H9 (cell line): ENCODE measurements around the gene GET4. TPM values are rescaled to one million over a fixed set of nuclear protein-coding genes. Genes with fewer than 3 reads are reported as not detected.

Experiments used
- DNase-seq: peaks from one replicate; pipeline ENCODE4 v3.0.0-alpha.2; 2017
- H2AFZ ChIP-seq: one replicate; pipeline ENCODE4 v1.6.1; 2013; ENCODE audit warnings: mild to moderate bottlenecking, low read length, control low read depth, moderate library complexity
- H2AK5ac ChIP-seq: 2 replicates; pipeline ENCODE4 v1.6.1; 2013; ENCODE audit warnings: low read length, control low read depth, mixed read lengths; ENCODE audit not compliant: insufficient read length
- H2BK120ac ChIP-seq: one replicate; pipeline ENCODE4 v1.6.1; 2013; ENCODE audit warnings: low read depth, mild to moderate bottlenecking, low read length, control low read depth, inconsistent platforms; ENCODE audit not compliant: poor library complexity, severe bottlenecking
- H2BK12ac ChIP-seq: 2 replicates; pipeline ENCODE4 v1.6.1; 2013; ENCODE audit warnings: low read length, control low read depth, mixed read lengths, low read depth; ENCODE audit not compliant: insufficient read length
- H2BK15ac ChIP-seq: 2 replicates; pipeline ENCODE4 v1.6.1; 2013; ENCODE audit warnings: low read depth, low read length, control low read depth
- H2BK20ac ChIP-seq: one replicate; pipeline ENCODE4 v1.6.1; 2013; ENCODE audit warnings: low read depth, mild to moderate bottlenecking, low read length, control low read depth, inconsistent platforms; ENCODE audit not compliant: poor library complexity, severe bottlenecking
- H2BK5ac ChIP-seq: 2 replicates; pipeline ENCODE4 v1.6.1; 2013; ENCODE audit warnings: low read length, control low read depth, mixed read lengths; ENCODE audit not compliant: insufficient read length
- H3K14ac ChIP-seq: 2 replicates; pipeline ENCODE4 v1.6.1; 2013; ENCODE audit warnings: low read length, control low read depth; ENCODE audit not compliant: insufficient read depth
- H3K18ac ChIP-seq: 2 replicates; pipeline ENCODE4 v1.6.1; 2013; ENCODE audit warnings: low read depth, mild to moderate bottlenecking, mixed read lengths, low read length, control low read depth; ENCODE audit not compliant: insufficient read length
- H3K23ac ChIP-seq: 2 replicates; pipeline ENCODE4 v1.6.1; 2013; ENCODE audit warnings: low read length, control low read depth, mixed read lengths, low read depth; ENCODE audit not compliant: insufficient read length
- H3K23me2 ChIP-seq: 2 replicates; pipeline ENCODE4 v1.6.1; 2013; ENCODE audit warnings: low read depth, mild to moderate bottlenecking, mixed read lengths, low read length, control low read depth; ENCODE audit not compliant: insufficient read length, poor library complexity, severe bottlenecking
- H3K27ac ChIP-seq: 2 replicates; pipeline ENCODE4 v1.5.1; 2013; ENCODE audit warnings: low read length, control low read depth, mixed read lengths, low read depth; ENCODE audit not compliant: insufficient read length
- H3K27me3 ChIP-seq: 2 replicates; pipeline ENCODE4 v1.6.1; 2013; ENCODE audit warnings: low read length, control low read depth, inconsistent platforms; ENCODE audit not compliant: insufficient read depth
- H3K4ac ChIP-seq: 2 replicates; pipeline ENCODE4 v1.6.1; 2013; ENCODE audit warnings: low read depth, mild to moderate bottlenecking, control low read depth, inconsistent platforms, low read length, moderate library complexity
- H3K4me1 ChIP-seq: 2 replicates; pipeline ENCODE4 v1.6.1; 2013; ENCODE audit warnings: low read length, control low read depth, inconsistent platforms; ENCODE audit not compliant: insufficient read depth
- H3K4me2 ChIP-seq: 2 replicates; pipeline ENCODE4 v1.6.1; 2013; ENCODE audit warnings: low read length, control low read depth, mixed read lengths; ENCODE audit not compliant: insufficient read length, insufficient read depth
- H3K56ac ChIP-seq: 2 replicates; pipeline ENCODE4 v1.6.1; 2013; ENCODE audit warnings: low read depth, mild to moderate bottlenecking, mixed read lengths, low read length, control low read depth; ENCODE audit not compliant: insufficient read length
- H3K79me1 ChIP-seq: 2 replicates; pipeline ENCODE4 v1.6.1; 2013; ENCODE audit warnings: low read depth, mild to moderate bottlenecking, moderate library complexity, low read length, control low read depth, inconsistent platforms; ENCODE audit not compliant: insufficient read depth, poor library complexity, severe bottlenecking
- H3K79me2 ChIP-seq: 2 replicates; pipeline ENCODE4 v1.6.1; 2013; ENCODE audit warnings: low read length, control low read depth, inconsistent platforms; ENCODE audit not compliant: insufficient read depth
- H3K9ac ChIP-seq: 2 replicates; pipeline ENCODE4 v1.6.1; 2013; ENCODE audit warnings: low read length, control low read depth, mixed read lengths; ENCODE audit not compliant: insufficient read length; ENCODE audit errors: extremely low read depth
- H3K9me3 ChIP-seq: one replicate; pipeline ENCODE4 v1.6.1; 2013; ENCODE audit warnings: low read depth, low read length, inconsistent platforms; ENCODE audit not compliant: control insufficient read depth
- H3T11ph ChIP-seq: one replicate; pipeline ENCODE4 v1.6.1; 2013; ENCODE audit warnings: mild to moderate bottlenecking, low read length, control low read depth, inconsistent platforms
- H4K20me1 ChIP-seq: one replicate; pipeline ENCODE4 v1.6.1; 2013; ENCODE audit not compliant: control insufficient read depth, insufficient read length, insufficient read depth
- H4K5ac ChIP-seq: 2 replicates; pipeline ENCODE4 v1.6.1; 2013; ENCODE audit warnings: low read depth, mild to moderate bottlenecking, mixed read lengths, low read length, control low read depth; ENCODE audit not compliant: insufficient read length
- H4K8ac ChIP-seq: replicated peaks from 2 replicates; pipeline ENCODE4 v1.6.1; 2013; ENCODE audit warnings: low read length, control low read depth, mixed read lengths, low read depth; ENCODE audit not compliant: insufficient read length
- H4K91ac ChIP-seq: 2 replicates; pipeline ENCODE4 v1.6.1; 2013; ENCODE audit warnings: low read depth, mild to moderate bottlenecking, moderate library complexity, mixed read lengths, low read length, control low read depth; ENCODE audit not compliant: insufficient read length
- H3K27ac Mint-ChIP-seq, 3 experiments: 2 replicates in 2 of 3; 3 replicates in 1 of 3; pipeline ENCODE4 v1.8.0; 2020 to 2021; ENCODE audit warnings: mixed read lengths in 3 of 3, mild to moderate bottlenecking in 1 of 3, moderate library complexity in 1 of 3
- H3K27me3 Mint-ChIP-seq: 2 replicates; pipeline ENCODE4 v1.8.0; 2021; ENCODE audit warnings: low read depth, mild to moderate bottlenecking, moderate library complexity, mixed read lengths
- H3K36me3 Mint-ChIP-seq, 3 experiments: 2 replicates in 2 of 3; 3 replicates in 1 of 3; pipeline ENCODE4 v1.8.0; 2020 to 2021; ENCODE audit warnings: low read depth in 3 of 3, mixed read lengths in 3 of 3; ENCODE audit not compliant: insufficient read depth in 1 of 3
- H3K4me1 Mint-ChIP-seq, 2 experiments: 2 replicates each; pipeline ENCODE4 v1.8.0; 2020; ENCODE audit warnings: mixed read lengths in 2 of 2
- H3K4me3 Mint-ChIP-seq, 2 experiments: 2 replicates in 1 of 2; 3 replicates in 1 of 2; pipeline ENCODE4 v1.8.0; 2020 to 2021; ENCODE audit warnings: mild to moderate bottlenecking in 2 of 2, mixed read lengths in 2 of 2, moderate library complexity in 1 of 2
- H3K9me3 Mint-ChIP-seq, 2 experiments: 2 replicates in 1 of 2; 3 replicates in 1 of 2; pipeline ENCODE4 v1.8.0; 2020; ENCODE audit warnings: mild to moderate bottlenecking in 2 of 2, mixed read lengths in 2 of 2, moderate library complexity in 1 of 2
- whole genome bisulfite sequencing: extraction: QIAGEN DNeasy Blood & Tissue Kit; methylation state at CpG from one replicate; pipeline ENCODE4 v1.1.7; 2013; ENCODE audit warnings: missing lambda C conversion rate, low lambda C conversion rate, mixed read lengths; ENCODE audit not compliant: insufficient read length; ENCODE audit errors: extremely low coverage; 5-methylcytosine and 5-hydroxymethylcytosine counted together
- total RNA-seq: library from RNA; stranded (reverse); gene quantifications from 2 replicates; pipeline ENCODE4 v1.2.1, GENCODE V29; 2021
- TF ChIP-seq, protein P1 (sequence below): fragments of 200-600 bp; sonication (generic); conservative IDR thresholded peaks from 3 replicates; pipeline ENCODE4 v1.8.0; 2021; ENCODE audit warnings: antibody characterized with exemption, mild to moderate bottlenecking

GET4 gene
- total RNA-seq, 1 experiment from 2014 or later, result 70.2 TPM

DNA sequence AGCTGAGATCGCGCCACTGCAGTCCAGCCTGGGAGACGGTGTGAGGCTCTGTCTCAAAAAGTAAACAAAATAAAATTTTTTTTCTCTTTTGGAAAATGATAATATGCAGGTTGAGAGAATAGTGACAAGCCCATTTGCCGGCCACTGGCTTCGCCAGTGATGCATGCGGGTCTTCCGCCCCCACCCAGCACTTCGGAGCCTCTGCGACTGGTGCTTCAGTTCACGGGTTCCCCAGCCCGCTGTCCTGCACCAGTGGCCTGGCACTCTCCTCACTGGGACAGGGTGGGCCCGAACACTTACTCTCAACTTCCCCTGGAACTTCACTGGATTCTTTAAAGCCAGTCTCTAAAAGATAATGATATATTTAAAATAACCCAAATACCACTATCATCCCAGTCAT lies 41.3 kb upstream of the GET4 start:
- Histone ChIP-seq H3K79me1 (peaks cover 7% of the 10 kb centered on the region), H3K4me2 (no peak overlapping the region), H2BK5ac (no peak overlapping the region), H2BK12ac (no peak overlapping the region), H3T11ph (no peak overlapping the region), H2BK15ac (no peak overlapping the region), H2AFZ (no peak overlapping the region), H2AK5ac (no peak overlapping the region), H3K18ac (no peak overlapping the region), H3K56ac (no peak overlapping the region), H3K23ac (no peak overlapping the region), H4K20me1 (no peaks in the 10 kb centered on the region), H4K91ac (no peak overlapping the region), H3K79me2 (peaks cover 47% of the 10 kb centered on the region; the same call in 1 of the 2 replicates), H3K4ac (no peak overlapping the region), H3K27me3 (no peaks in the 10 kb centered on the region), H3K9ac (no peak overlapping the region), H3K4me1 (peaks cover 11% of the 10 kb centered on the region), H3K9me3 (no peaks in the 10 kb centered on the region), H2BK20ac (no peak overlapping the region), H4K8ac (no peak overlapping the region), H3K14ac (no peak overlapping the region), H4K5ac (no peak overlapping the region), H2BK120ac (no peak overlapping the region), H3K27ac (no peak overlapping the region), H3K23me2 (peaks cover 3% of the 10 kb centered on the region)
- Mint-ChIP-seq H3K36me3 (peaks cover 25 to 53% (median 43%) of the 10 kb centered on the region in 3 experiments), H3K9me3 (no peaks in the 10 kb centered on the region), H3K27ac (no peak overlapping the region; a peak in 1 of 7 replicates), H3K4me3 (no peak overlapping the region), H3K27me3 (no peaks in the 10 kb centered on the region), H3K4me1 (peaks cover 33 to 34% of the 10 kb centered on the region in 2 experiments)
- DNase-seq, result no peak
- no CpG with 5 or more reads among the region's 12 CpGs for WGBS
- TF ChIP-seq, protein P1, sequence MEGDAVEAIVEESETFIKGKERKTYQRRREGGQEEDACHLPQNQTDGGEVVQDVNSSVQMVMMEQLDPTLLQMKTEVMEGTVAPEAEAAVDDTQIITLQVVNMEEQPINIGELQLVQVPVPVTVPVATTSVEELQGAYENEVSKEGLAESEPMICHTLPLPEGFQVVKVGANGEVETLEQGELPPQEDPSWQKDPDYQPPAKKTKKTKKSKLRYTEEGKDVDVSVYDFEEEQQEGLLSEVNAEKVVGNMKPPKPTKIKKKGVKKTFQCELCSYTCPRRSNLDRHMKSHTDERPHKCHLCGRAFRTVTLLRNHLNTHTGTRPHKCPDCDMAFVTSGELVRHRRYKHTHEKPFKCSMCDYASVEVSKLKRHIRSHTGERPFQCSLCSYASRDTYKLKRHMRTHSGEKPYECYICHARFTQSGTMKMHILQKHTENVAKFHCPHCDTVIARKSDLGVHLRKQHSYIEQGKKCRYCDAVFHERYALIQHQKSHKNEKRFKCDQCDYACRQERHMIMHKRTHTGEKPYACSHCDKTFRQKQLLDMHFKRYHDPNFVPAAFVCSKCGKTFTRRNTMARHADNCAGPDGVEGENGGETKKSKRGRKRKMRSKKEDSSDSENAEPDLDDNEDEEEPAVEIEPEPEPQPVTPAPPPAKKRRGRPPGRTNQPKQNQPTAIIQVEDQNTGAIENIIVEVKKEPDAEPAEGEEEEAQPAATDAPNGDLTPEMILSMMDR, result no peak
